Measurements from ENCODE around the gene ASB14. TPM values are rescaled to one million over a fixed set of nuclear protein-coding genes. Genes with fewer than 3 reads are reported as not detected.

The ASB14 gene
- total and polyA plus RNA-seq, 2 donors from 2014 or later: not detected

DNA sequence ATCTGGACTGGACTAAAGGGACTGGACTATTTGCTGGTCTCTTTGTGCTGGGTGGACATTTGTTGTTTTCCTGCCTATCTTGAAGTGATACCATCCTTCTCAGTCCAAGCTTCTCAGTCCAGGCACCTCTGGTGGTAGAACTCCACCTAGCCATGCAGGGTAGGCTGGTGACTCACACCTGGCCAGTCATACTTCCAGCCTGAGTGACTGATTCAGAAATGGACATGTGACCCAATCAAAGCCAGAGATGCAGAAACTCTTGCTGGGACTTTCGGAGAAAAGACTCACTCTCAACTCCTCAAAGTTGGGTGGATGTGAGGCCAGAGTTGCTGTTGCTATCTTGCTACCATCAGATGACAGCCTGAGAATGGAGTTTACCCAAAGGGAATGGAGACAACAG is 5.6 kb upstream of the ASB14 start:
- intact Hi-C loops (cut with DNase I): no loop called here
- Histone ChIP-seq H3K4me1 (ENCODE audit: control insufficient read depth in 2 of 3, insufficient read depth in 2 of 3, low read depth in 1 of 3, low read length in 3 of 3) (no peaks in the 10 kb centered on the region), H3K4me3 (ENCODE audit: low read length in 3 of 3) (no peak overlapping the region), H3K9me3 (ENCODE audit: control insufficient read depth in 2 of 3, insufficient read depth in 1 of 3, low read length in 3 of 3) (no peaks in the 10 kb centered on the region), H3K27me3 (ENCODE audit: control insufficient read depth, insufficient read depth, low read length) (no peaks in the 10 kb centered on the region), H3K36me3 (ENCODE audit: control insufficient read depth in 2 of 3, insufficient read depth in 3 of 3, low read length in 3 of 3) (no peaks in the 10 kb centered on the region), H3K9ac (ENCODE audit: low read length in 3 of 3) (no peak overlapping the region), H3K27ac (ENCODE audit: low read depth in 2 of 2, low read length in 2 of 2) (no peak overlapping the region)
- no peak for TF ChIP-seq CTCF (IDR thresholded peaks at IDR 0.05; ENCODE audit: borderline replicate concordance, extremely low read depth, insufficient read depth)
- FAIRE-seq (no peak), DNase-seq (no peak)

DNA sequence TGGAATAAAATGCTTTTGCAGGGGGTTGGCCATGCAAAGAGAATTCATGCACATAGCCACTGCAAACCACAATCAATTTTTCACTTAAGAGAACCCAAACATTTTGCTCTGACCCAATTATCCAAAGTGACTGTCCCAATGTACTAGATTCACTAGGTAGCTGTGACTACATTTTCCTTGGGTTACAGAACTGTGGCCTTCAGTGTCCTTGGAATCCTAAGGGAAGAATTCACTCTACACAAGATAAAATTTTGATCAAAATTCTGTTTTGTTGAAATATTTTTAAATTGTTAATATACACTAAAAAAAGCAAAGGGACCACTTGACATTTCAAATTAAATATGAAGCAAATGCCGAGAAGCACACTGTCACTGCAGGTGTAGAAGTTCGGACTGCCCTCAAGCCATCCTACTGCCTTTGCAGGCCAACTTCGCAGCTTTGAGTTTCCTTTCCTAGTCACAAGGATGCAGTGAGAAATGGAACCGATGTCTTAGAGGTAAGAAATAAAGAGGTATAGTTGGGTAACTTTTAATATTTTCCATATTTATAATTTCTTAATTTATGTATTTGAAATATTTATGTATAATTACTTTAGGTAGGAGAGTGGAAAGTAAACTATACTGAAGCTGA is 527 bp upstream of the ASB14 start:
- H3K9ac ChIP-seq (ENCODE audit: low read length in 3 of 3): no peak overlapping the region
- H3K27me3 ChIP-seq (ENCODE audit: control insufficient read depth, insufficient read depth, low read length): no peaks in the 10 kb centered on the region
- H3K27ac ChIP-seq (ENCODE audit: low read depth in 2 of 2, low read length in 2 of 2): no peak overlapping the region
- H3K4me3 ChIP-seq (ENCODE audit: low read length in 3 of 3): no peak overlapping the region
- FAIRE-seq (no peak), DNase-seq (no peak)
- intact Hi-C loops (cut with DNase I): no loop called here
- H3K9me3 ChIP-seq (ENCODE audit: control insufficient read depth in 2 of 3, insufficient read depth in 1 of 3, low read length in 3 of 3): no peaks in the 10 kb centered on the region
- no peak for TF ChIP-seq CTCF (IDR thresholded peaks at IDR 0.05; ENCODE audit: borderline replicate concordance, extremely low read depth, insufficient read depth)
- no peaks in the 10 kb centered on the region for H3K36me3 ChIP-seq (ENCODE audit: control insufficient read depth in 2 of 3, insufficient read depth in 3 of 3, low read length in 3 of 3)
- no peaks in the 10 kb centered on the region for H3K4me1 ChIP-seq (ENCODE audit: control insufficient read depth in 2 of 3, insufficient read depth in 2 of 3, low read depth in 1 of 3, low read length in 3 of 3)

- Histone ChIP-seq H3K27me3 (ENCODE audit: control insufficient read depth, insufficient read depth, low read length) (no peaks in the 10 kb centered on the region), H3K9me3 (ENCODE audit: control insufficient read depth in 2 of 3, insufficient read depth in 1 of 3, low read length in 3 of 3) (no peaks in the 10 kb centered on the region), H3K4me3 (ENCODE audit: low read length in 3 of 3) (no peak overlapping the region), H3K36me3 (ENCODE audit: control insufficient read depth in 2 of 3, insufficient read depth in 3 of 3, low read length in 3 of 3) (no peaks in the 10 kb centered on the region), H3K27ac (ENCODE audit: low read depth in 2 of 2, low read length in 2 of 2) (no peak overlapping the region), H3K9ac (ENCODE audit: low read length in 3 of 3) (no peak overlapping the region), H3K4me1 (ENCODE audit: control insufficient read depth in 2 of 3, insufficient read depth in 2 of 3, low read depth in 1 of 3, low read length in 3 of 3) (no peaks in the 10 kb centered on the region)
- DNase-seq: no peak
- no peak for FAIRE-seq
- intact Hi-C loops (cut with DNase I): no loop called here
- TF ChIP-seq CTCF (IDR thresholded peaks at IDR 0.05; ENCODE audit: borderline replicate concordance, extremely low read depth, insufficient read depth): no peak
These were observed 4.1 kb downstream of the ASB14 start for GRCh38 chr3:57288403-57288802.

GRCh38 chr3:57287205-57287604 is 5.3 kb downstream of the ASB14 start:
- H3K27me3 ChIP-seq (ENCODE audit: control insufficient read depth, insufficient read depth, low read length): no peaks in the 10 kb centered on the region
- H3K27ac ChIP-seq (ENCODE audit: low read depth in 2 of 2, low read length in 2 of 2): no peak overlapping the region
- DNase-seq (no peak), FAIRE-seq (no peak)
- H3K9ac ChIP-seq (ENCODE audit: low read length in 3 of 3): no peak overlapping the region
- H3K4me3 ChIP-seq (ENCODE audit: low read length in 3 of 3): no peak overlapping the region
- intact Hi-C loops (cut with DNase I): no loop called here
- no peaks in the 10 kb centered on the region for H3K4me1 ChIP-seq (ENCODE audit: control insufficient read depth in 2 of 3, insufficient read depth in 2 of 3, low read depth in 1 of 3, low read length in 3 of 3)
- H3K9me3 ChIP-seq (ENCODE audit: control insufficient read depth in 2 of 3, insufficient read depth in 1 of 3, low read length in 3 of 3): no peaks in the 10 kb centered on the region
- TF ChIP-seq CTCF (IDR thresholded peaks at IDR 0.05; ENCODE audit: borderline replicate concordance, extremely low read depth, insufficient read depth): no peak
- no peaks in the 10 kb centered on the region for H3K36me3 ChIP-seq (ENCODE audit: control insufficient read depth in 2 of 3, insufficient read depth in 3 of 3, low read length in 3 of 3)
